Nephron (organoid): ENCODE data around the gene RUVBL1.

ENCODE experiments used
- H3K27ac Mint-ChIP-seq, 3 experiments: 2 replicates each; pipeline ENCODE4 v1.8.0; 2020; ENCODE audit warnings: mixed read lengths in 3 of 3, mild to moderate bottlenecking in 2 of 3, moderate library complexity in 1 of 3
- H3K27me3 Mint-ChIP-seq: 2 replicates; pipeline ENCODE4 v1.8.0; 2021; ENCODE audit warnings: low read depth, mild to moderate bottlenecking, moderate library complexity, mixed read lengths
- H3K36me3 Mint-ChIP-seq: 2 replicates; pipeline ENCODE4 v1.8.0; 2020; ENCODE audit warnings: low read depth, mixed read lengths
- H3K4me1 Mint-ChIP-seq: 2 replicates; pipeline ENCODE4 v1.8.0; 2020; ENCODE audit warnings: mixed read lengths
- H3K4me3 Mint-ChIP-seq, 3 experiments: 2 replicates each; pipeline ENCODE4 v1.8.0; 2020; ENCODE audit warnings: mild to moderate bottlenecking in 3 of 3, mixed read lengths in 3 of 3, moderate library complexity in 2 of 3
- H3K9me3 Mint-ChIP-seq: 2 replicates; pipeline ENCODE4 v1.8.0; 2020; ENCODE audit warnings: mixed read lengths
- TF ChIP-seq, protein P1 (sequence below), 3 experiments: fragments of 200-600 bp; sonication (generic); IDR thresholded peaks; one replicate each; pipeline ENCODE4 v1.5.0; 2021; ENCODE audit warnings: antibody characterized with exemption in 3 of 3; ENCODE audit not compliant: unreplicated experiment in 3 of 3

RUVBL1 gene

DNA sequence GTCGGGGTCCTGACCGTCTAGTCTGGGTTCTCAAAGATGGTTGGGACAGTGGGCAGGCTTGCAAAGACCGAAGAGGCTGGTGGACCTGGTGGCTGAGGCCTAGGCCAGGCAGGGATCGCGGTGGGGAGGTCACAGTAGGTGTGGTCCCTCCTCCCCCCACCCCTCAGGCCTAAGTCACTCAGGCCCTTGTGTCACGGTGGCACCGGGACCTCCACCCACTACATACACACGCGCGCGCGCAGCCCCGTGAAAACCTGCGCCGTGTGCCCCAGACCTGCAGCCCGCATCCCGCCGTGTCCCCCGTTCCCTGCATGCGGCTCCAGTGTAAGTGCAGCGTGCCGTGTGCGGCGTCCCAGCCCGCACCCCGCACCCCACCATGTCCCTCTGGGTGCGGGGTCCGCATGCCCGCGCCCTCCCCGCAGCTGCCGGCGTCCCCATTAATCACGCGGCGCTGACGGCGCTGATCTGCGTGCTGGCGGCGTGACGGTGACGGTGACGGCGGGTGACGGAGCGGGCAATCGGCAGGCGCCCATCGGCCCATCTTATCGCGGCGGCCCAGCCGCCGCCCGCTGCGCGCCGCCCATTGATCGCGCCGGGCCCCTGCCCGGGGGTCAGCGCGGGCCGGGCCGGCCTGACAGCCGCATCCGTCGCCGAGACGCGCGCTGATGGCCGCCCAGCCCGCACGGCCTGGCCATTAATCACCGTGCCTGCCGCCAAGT is 47.0 kb downstream of the RUVBL1 start:
- Mint-ChIP-seq H3K9me3 (no peaks in the 10 kb centered on the region), H3K4me1 (peaks cover 9% of the 10 kb centered on the region), H3K27ac (no peak overlapping the region), H3K27me3 (peaks cover 14% of the 10 kb centered on the region), H3K4me3 (peak overlapping the region; percentile 24 to 76 (median 70)), H3K36me3 (peaks cover 33% of the 10 kb centered on the region)
- TF ChIP-seq, protein P1, sequence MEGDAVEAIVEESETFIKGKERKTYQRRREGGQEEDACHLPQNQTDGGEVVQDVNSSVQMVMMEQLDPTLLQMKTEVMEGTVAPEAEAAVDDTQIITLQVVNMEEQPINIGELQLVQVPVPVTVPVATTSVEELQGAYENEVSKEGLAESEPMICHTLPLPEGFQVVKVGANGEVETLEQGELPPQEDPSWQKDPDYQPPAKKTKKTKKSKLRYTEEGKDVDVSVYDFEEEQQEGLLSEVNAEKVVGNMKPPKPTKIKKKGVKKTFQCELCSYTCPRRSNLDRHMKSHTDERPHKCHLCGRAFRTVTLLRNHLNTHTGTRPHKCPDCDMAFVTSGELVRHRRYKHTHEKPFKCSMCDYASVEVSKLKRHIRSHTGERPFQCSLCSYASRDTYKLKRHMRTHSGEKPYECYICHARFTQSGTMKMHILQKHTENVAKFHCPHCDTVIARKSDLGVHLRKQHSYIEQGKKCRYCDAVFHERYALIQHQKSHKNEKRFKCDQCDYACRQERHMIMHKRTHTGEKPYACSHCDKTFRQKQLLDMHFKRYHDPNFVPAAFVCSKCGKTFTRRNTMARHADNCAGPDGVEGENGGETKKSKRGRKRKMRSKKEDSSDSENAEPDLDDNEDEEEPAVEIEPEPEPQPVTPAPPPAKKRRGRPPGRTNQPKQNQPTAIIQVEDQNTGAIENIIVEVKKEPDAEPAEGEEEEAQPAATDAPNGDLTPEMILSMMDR (IDR thresholded peaks at IDR 0.05; ENCODE audit: unreplicated experiment in 3 of 3), result no peak

- H3K4me1 Mint-ChIP-seq, result peaks cover 9% of the 10 kb centered on the region
- peaks cover 14% of the 10 kb centered on the region for H3K27me3 Mint-ChIP-seq
- peaks cover 27% of the 10 kb centered on the region for H3K36me3 Mint-ChIP-seq
- no peaks in the 10 kb centered on the region for H3K9me3 Mint-ChIP-seq
- peak overlapping the region in 2 of 3 experiments; percentile 26 to 59 for H3K27ac Mint-ChIP-seq
- H3K4me3 Mint-ChIP-seq, result peak overlapping the region; percentile 76 to 82 (median 81)
- TF ChIP-seq, protein P1 (IDR thresholded peaks at IDR 0.05; ENCODE audit: unreplicated experiment in 3 of 3), result peak; percentile 97 to 99 (median 98)
These were observed 47.8 kb downstream of the RUVBL1 start for GRCh38 chr3:128075522-128076482.

DNA sequence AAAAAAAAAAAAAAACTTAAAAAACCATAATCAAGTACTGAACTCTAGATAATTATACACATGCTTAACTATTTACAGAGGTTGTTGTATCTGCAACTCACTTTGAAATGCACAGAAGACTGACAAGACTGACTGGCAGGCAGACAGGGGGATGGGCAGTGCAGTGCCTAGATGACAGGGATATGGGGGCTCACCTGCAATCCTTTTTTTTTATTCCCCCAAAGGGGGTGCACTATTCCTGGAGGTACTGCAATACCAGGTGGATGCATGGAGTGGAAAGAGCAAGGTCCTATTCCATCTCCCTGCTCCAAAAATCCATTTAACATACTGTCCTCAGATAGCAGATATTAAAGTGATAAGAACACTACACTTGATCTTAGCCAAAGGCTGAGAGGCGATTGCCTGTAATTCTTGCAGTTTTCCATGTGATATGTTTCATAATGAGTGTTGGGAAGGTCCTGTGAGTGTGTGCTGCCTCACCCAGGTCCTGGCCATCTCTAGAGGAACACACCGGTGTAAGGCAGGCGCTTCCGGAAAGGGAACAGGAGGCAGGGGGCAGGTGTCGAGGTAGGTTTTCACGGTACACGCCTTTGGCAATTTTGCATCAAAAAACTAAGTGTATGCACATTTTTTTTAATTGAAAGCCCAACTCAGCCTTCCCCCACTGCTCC is 48.6 kb downstream of the RUVBL1 start:
- TF ChIP-seq, protein P1 (IDR thresholded peaks at IDR 0.05; ENCODE audit: unreplicated experiment in 3 of 3), result no peak
- H3K4me1 Mint-ChIP-seq, result peaks cover 9% of the 10 kb centered on the region
- H3K9me3 Mint-ChIP-seq, result no peaks in the 10 kb centered on the region
- H3K27ac Mint-ChIP-seq, result peak overlapping the region in 2 of 3 experiments; percentile 26 to 59
- peak overlapping the region; percentile 76 to 82 (median 81) for H3K4me3 Mint-ChIP-seq
- H3K27me3 Mint-ChIP-seq, result peaks cover 14% of the 10 kb centered on the region
- peaks cover 27% of the 10 kb centered on the region for H3K36me3 Mint-ChIP-seq

DNA sequence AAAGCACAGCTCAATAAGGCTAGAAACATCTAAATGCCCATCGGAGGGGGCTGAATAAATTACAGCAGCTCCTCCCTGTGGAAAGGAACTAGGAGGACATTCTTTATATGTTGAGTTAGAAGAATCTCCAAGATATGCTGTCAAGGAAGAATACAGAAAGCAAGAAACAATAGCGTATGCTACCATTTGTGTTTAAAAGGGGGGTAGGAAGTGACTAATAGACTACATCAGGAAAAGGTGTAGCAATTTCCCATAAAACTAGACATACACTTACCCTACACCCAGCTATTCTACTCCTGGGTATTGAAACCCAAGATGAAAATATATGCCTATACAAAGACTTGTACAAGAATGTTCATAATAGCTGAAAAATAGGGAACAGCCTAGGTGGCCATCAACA is 49.8 kb downstream of the RUVBL1 start:
- peaks cover 23% of the 10 kb centered on the region for H3K36me3 Mint-ChIP-seq
- H3K4me1 Mint-ChIP-seq, result peaks cover 9% of the 10 kb centered on the region

DNA sequence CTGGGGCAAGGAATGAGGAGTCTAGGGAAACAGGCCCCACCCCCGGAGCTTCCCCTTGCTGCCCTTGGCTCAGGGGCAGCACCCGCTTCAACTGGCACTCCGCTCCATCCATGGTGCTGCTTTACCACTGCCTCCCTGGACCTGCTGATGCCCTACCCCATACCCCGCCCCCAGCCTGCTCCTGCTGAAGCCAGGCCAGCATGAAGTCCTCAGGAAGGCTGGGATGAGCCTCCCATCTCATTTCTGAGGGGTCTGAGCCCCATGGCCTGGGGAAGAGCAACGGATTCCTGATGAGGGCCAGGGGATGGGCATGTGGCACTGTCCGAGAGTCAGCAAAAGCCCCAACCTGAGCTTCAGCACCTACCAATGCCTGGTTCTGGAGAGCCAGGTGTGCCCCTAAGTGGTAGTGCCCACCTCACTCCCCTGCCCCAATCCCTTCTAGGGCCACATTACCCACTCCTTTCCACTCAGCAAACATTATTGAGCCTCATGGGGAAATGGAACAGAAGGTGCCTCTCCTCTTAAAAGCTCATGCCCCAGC is 50.4 kb downstream of the RUVBL1 start:
- Mint-ChIP-seq H3K9me3 (no peaks in the 10 kb centered on the region), H3K36me3 (peaks cover 24% of the 10 kb centered on the region), H3K4me1 (peaks cover 9% of the 10 kb centered on the region), H3K27ac (no peak overlapping the region), H3K4me3 (no peak overlapping the region), H3K27me3 (peaks cover 6% of the 10 kb centered on the region)
- TF ChIP-seq, protein P1 (IDR thresholded peaks at IDR 0.05; ENCODE audit: unreplicated experiment in 3 of 3), result no peak

More for the DNA sequence above, 49.8 kb downstream of the RUVBL1 start:
- TF ChIP-seq, protein P1 (IDR thresholded peaks at IDR 0.05; ENCODE audit: unreplicated experiment in 3 of 3), result no peak
- Mint-ChIP-seq H3K4me3 (peak overlapping the region in 1 of 3 experiments; percentile 38), H3K27ac (no peak overlapping the region), H3K27me3 (peaks cover 11% of the 10 kb centered on the region), H3K9me3 (no peaks in the 10 kb centered on the region)
